Nephron (organoid): Measurements from ENCODE around the gene CUX1.
A peak's percentile ranks its signal among the peaks of the same experiment; 100 is the strongest.
"Not testable (repeated sequence)": the region's sequence is repeated elsewhere in the genome, so short reads cannot be mapped to it uniquely, and the experiment has no call there.

Source experiments
- H3K27ac Mint-ChIP-seq, 3 experiments: 2 replicates each; pipeline ENCODE4 v1.8.0; 2020; ENCODE audit warnings: mixed read lengths in 3 of 3, mild to moderate bottlenecking in 2 of 3, moderate library complexity in 1 of 3
- H3K27me3 Mint-ChIP-seq: 2 replicates; pipeline ENCODE4 v1.8.0; 2021; ENCODE audit warnings: low read depth, mild to moderate bottlenecking, moderate library complexity, mixed read lengths
- H3K36me3 Mint-ChIP-seq: 2 replicates; pipeline ENCODE4 v1.8.0; 2020; ENCODE audit warnings: low read depth, mixed read lengths
- H3K4me1 Mint-ChIP-seq: 2 replicates; pipeline ENCODE4 v1.8.0; 2020; ENCODE audit warnings: mixed read lengths
- H3K4me3 Mint-ChIP-seq, 3 experiments: 2 replicates each; pipeline ENCODE4 v1.8.0; 2020; ENCODE audit warnings: mild to moderate bottlenecking in 3 of 3, mixed read lengths in 3 of 3, moderate library complexity in 2 of 3
- H3K9me3 Mint-ChIP-seq: 2 replicates; pipeline ENCODE4 v1.8.0; 2020; ENCODE audit warnings: mixed read lengths
- CTCF ChIP-seq, 3 experiments: fragments of 200-600 bp; sonication (generic); IDR thresholded peaks; one replicate each; pipeline ENCODE4 v1.5.0; 2021; ENCODE audit warnings: antibody characterized with exemption in 3 of 3; ENCODE audit not compliant: unreplicated experiment in 3 of 3

CUX1 gene

DNA sequence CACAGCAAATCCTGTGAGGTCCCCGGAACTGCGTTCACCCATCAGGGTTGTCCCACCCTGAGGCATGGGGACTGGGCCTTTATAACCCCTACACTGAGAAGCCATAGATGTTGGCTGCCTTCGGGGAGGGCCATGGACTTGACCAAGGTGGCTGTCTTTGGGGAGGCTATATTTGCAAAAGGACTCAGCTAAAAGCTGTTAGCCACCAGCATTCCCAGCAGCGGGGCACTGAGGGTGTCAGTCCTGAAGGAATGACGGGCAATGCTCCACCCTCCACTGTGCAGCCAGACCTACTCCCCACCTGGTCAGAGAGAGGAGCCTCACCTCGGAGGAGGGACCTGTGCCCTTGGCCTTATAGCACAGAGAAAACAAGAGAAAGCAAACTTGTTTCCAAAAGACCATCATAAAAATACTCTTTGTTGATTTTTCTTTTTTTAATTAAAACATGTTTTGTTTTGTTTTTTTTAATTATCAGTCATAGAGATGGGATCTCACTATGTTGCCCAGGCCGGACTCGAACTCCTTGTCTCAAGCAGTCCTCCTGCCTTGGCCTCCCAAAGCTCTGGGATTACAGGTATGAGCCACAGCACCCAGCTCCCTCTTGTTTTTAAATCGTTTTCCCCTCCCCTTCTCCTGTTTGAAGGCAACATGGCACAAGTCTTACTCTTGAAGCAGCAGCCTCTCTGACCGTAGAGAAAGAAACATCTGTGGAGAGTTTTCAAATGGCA lies 26.7 kb upstream of the CUX1 start:
- no peak for TF ChIP-seq CTCF (IDR thresholded peaks at IDR 0.05; ENCODE audit: unreplicated experiment in 3 of 3)
- Mint-ChIP-seq H3K27ac (peak overlapping the region in 1 of 3 experiments; percentile 78), H3K27me3 (peaks cover 7% of the 10 kb centered on the region), H3K36me3 (no peaks in the 10 kb centered on the region), H3K4me1 (no peaks in the 10 kb centered on the region), H3K9me3 (no peaks in the 10 kb centered on the region), H3K4me3 (no peak overlapping the region)

- H3K4me1 Mint-ChIP-seq = no peaks in the 10 kb centered on the region
- TF ChIP-seq CTCF (IDR thresholded peaks at IDR 0.05; ENCODE audit: unreplicated experiment in 3 of 3) = no peak
- no peak overlapping the region for H3K27ac Mint-ChIP-seq
- no peak overlapping the region for H3K4me3 Mint-ChIP-seq
- H3K36me3 Mint-ChIP-seq = no peaks in the 10 kb centered on the region
- no peaks in the 10 kb centered on the region for H3K9me3 Mint-ChIP-seq
- peaks cover 11% of the 10 kb centered on the region for H3K27me3 Mint-ChIP-seq
These were observed 25.3 kb upstream of the CUX1 start for GRCh38 chr7:101792051-101792681.

DNA sequence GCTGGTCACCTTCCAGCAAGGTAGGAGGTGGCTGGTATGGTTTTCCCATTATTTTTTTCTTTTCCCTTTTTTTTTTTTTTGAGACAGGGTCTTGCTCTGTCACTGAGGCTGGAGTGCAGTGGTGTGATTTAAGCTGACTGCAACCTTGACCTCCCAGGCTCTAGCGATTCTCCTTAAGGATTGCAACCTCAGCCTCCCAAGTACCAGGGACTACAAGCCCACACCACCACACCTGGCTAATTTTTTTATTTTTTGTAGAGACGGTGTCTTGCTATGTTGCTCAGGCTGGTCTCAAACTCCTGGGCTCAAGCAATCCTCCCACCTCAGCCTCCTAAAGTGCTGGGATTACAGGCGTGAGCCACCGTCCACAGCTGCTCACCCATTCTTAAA lies 24.7 kb upstream of the CUX1 start:
- not testable (repeated sequence) for H3K9me3 Mint-ChIP-seq, H3K27ac Mint-ChIP-seq, H3K4me3 Mint-ChIP-seq, H3K4me1 Mint-ChIP-seq, H3K36me3 Mint-ChIP-seq
- H3K27me3 Mint-ChIP-seq = peaks cover 11% of the 10 kb centered on the region

DNA sequence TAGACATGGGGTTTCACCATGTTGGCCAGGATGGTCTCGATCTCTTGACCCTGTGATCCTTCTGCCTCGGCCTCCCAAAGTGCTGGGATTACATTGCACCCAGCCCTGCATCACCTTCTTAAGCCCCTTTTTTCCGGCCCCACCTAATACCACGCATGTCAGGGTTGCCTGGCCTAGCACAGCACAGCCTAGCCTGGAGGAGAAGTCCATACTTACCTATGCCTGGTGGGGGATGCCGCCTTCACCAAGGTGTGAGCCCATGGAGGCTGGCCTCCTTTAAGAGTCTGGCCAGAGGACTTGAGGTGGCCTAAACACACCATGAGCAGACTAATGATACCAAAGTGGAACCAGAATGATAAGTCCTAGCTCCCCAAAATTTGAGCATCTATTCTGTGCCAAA lies 22.0 kb upstream of the CUX1 start:
- Mint-ChIP-seq H3K4me3 (no peak overlapping the region), H3K27me3 (peaks cover 17% of the 10 kb centered on the region), H3K4me1 (no peaks in the 10 kb centered on the region), H3K9me3 (no peaks in the 10 kb centered on the region), H3K27ac (no peak overlapping the region), H3K36me3 (no peaks in the 10 kb centered on the region)
- no peak for TF ChIP-seq CTCF (IDR thresholded peaks at IDR 0.05; ENCODE audit: unreplicated experiment in 3 of 3)

GRCh38 chr7:101798173-101798572 lies 19.3 kb upstream of the CUX1 start:
- peaks cover 23% of the 10 kb centered on the region for H3K27me3 Mint-ChIP-seq
- not testable (repeated sequence) for H3K4me1 Mint-ChIP-seq, H3K4me3 Mint-ChIP-seq, H3K9me3 Mint-ChIP-seq, H3K36me3 Mint-ChIP-seq, H3K27ac Mint-ChIP-seq

GRCh38 chr7:101803203-101804087 lies 14.0 kb upstream of the CUX1 start:
- no peaks in the 10 kb centered on the region for H3K9me3 Mint-ChIP-seq
- no peak overlapping the region for H3K27ac Mint-ChIP-seq
- peaks cover 29% of the 10 kb centered on the region for H3K4me1 Mint-ChIP-seq
- peak overlapping the region in 1 of 3 experiments; percentile 23 for H3K4me3 Mint-ChIP-seq
- TF ChIP-seq CTCF (IDR thresholded peaks at IDR 0.05; ENCODE audit: unreplicated experiment in 3 of 3) = no peak
- H3K36me3 Mint-ChIP-seq = no peaks in the 10 kb centered on the region
- H3K27me3 Mint-ChIP-seq = peaks cover 45% of the 10 kb centered on the region
